Measurements from ENCODE around the gene PLCL2. TPM values are rescaled to one million over a fixed set of nuclear protein-coding genes. Genes with fewer than 3 reads are reported as not detected.
"Not testable (repeated sequence)": the region's sequence is repeated elsewhere in the genome, so short reads cannot be mapped to it uniquely, and the experiment has no call there.

The PLCL2 gene
- total RNA-seq, 2 donors from 2014 or later = 5.3 to 14.5 TPM

DNA sequence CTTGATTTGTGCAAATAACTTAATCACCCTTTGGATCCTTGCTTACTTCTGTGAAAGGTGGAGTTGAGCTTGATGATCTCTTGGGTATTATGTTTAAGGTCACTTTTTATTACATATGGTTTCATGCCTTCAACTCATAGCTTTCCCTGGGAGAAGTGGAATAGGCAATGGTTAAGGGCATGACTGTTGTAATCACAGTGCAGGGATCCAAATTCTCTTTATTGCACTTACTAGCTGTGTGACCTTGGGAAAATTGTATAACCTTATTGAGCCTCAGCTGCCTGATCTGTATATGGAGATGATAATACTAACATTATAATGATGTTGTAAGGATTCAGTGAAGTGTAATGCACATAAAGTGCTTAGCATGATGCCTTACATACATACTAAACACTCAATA, 59.1 kb downstream of the PLCL2 start:
- TF ChIP-seq POLR2AphosphoS5 (IDR thresholded peaks at IDR 0.05) (no peak), POLR2A (IDR thresholded peaks at IDR 0.05) (no peak)
- TF ChIP-seq, protein P1, sequence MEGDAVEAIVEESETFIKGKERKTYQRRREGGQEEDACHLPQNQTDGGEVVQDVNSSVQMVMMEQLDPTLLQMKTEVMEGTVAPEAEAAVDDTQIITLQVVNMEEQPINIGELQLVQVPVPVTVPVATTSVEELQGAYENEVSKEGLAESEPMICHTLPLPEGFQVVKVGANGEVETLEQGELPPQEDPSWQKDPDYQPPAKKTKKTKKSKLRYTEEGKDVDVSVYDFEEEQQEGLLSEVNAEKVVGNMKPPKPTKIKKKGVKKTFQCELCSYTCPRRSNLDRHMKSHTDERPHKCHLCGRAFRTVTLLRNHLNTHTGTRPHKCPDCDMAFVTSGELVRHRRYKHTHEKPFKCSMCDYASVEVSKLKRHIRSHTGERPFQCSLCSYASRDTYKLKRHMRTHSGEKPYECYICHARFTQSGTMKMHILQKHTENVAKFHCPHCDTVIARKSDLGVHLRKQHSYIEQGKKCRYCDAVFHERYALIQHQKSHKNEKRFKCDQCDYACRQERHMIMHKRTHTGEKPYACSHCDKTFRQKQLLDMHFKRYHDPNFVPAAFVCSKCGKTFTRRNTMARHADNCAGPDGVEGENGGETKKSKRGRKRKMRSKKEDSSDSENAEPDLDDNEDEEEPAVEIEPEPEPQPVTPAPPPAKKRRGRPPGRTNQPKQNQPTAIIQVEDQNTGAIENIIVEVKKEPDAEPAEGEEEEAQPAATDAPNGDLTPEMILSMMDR (IDR thresholded peaks at IDR 0.05) = no peak
- Histone ChIP-seq H3K27me3 (replicated peaks; ENCODE audit: insufficient read depth) (no peaks in the 10 kb centered on the region), H3K27ac (no peak overlapping the region), H3K4me1 (replicated peaks) (no peaks in the 10 kb centered on the region), H3K36me3 (no peaks in the 10 kb centered on the region), H3K4me3 (no peak overlapping the region), H3K9me3 (no peaks in the 10 kb centered on the region)
- DNase-seq (ENCODE audit: low spot score) = no peak
- intact Hi-C loops (cut with DNase I) = no loop called here

DNA sequence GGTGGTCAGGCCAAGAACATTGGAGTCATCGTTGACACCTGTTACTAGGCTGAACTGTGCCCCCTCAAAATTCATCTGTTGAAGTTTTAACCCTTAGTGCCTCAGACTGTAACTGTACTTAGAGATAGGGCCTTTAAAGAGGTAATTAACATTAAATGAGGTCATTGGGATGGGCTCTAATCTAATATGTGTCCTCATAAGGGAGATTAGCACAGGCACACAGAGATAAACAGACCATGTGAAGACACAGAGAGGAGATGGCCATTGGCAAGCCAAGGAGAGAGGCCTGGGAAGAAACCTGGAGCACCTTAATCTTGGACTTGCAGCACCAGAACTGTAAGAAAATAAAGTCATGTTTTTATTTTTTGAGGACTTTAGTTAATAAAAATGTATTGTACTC, 59.6 kb downstream of the PLCL2 start:
- no peak for TF ChIP-seq POLR2A (IDR thresholded peaks at IDR 0.05)
- TF ChIP-seq, protein P1 (IDR thresholded peaks at IDR 0.05) = no peak
- TF ChIP-seq POLR2AphosphoS5 (IDR thresholded peaks at IDR 0.05) = no peak
- Histone ChIP-seq H3K9me3 (no peaks in the 10 kb centered on the region), H3K27me3 (replicated peaks; ENCODE audit: insufficient read depth) (no peaks in the 10 kb centered on the region), H3K4me3 (no peak overlapping the region), H3K27ac (no peak overlapping the region), H3K36me3 (no peaks in the 10 kb centered on the region), H3K4me1 (replicated peaks) (no peaks in the 10 kb centered on the region)
- WGBS = 92% methylated on average over 1 of the region's 1 CpG
- no peak for DNase-seq (ENCODE audit: low spot score)
- intact Hi-C loops (cut with DNase I) = no loop called here

DNA sequence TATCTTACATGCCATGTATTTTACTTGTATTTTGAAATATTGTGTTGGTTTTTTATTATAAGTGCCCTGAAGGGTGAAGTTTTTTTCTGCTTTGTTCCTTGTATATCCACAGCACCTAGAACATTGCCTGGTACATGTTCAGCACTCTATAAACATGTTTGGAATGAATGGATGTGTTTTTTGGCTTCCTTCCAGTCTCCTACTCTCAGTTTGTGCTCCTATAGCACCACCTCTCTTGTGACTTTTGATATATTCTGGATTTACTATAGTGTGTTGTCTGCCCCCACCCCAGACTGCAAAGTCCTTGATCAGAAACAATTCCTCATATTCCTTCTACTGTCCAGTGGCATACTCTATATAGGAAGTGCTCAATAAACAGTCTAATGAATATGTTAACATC, 60.6 kb downstream of the PLCL2 start:
- DNase-seq (ENCODE audit: low spot score) = no peak
- intact Hi-C loops (cut with DNase I) = no loop called here
- no peaks in the 10 kb centered on the region for H3K27me3 ChIP-seq (replicated peaks; ENCODE audit: insufficient read depth)

DNA sequence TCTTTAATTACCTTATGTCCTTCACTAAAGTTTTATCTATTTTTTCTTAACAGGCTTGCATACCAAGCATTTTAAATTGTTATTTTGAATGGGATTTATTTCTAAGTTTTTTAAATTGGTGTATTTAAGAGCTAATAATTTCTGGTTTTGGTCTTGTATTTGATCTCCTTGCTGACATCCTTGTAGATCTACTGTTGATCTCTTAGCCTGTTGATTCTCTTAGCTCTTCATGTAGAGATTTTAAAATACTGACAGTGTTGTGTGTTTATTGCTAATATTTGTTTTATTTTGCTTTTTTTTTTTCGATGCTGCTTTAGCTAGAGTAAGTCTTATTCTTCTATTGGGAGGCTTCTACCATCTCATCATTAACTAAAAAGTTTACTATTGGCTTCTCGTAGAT, 65.5 kb downstream of the PLCL2 start:
- Histone ChIP-seq H3K4me3 (no peak overlapping the region), H3K36me3 (no peaks in the 10 kb centered on the region), H3K4me1 (replicated peaks) (no peaks in the 10 kb centered on the region), H3K9me3 (no peaks in the 10 kb centered on the region), H3K27ac (no peak overlapping the region), H3K27me3 (replicated peaks; ENCODE audit: insufficient read depth) (no peaks in the 10 kb centered on the region)
- WGBS = 99% methylated on average over 2 of the region's 2 CpGs
- no peak for DNase-seq (ENCODE audit: low spot score)
- intact Hi-C loops (cut with DNase I) = no loop called here
- TF ChIP-seq POLR2AphosphoS5 (IDR thresholded peaks at IDR 0.05) = no peak
- TF ChIP-seq, protein P1 (IDR thresholded peaks at IDR 0.05) = no peak
- TF ChIP-seq POLR2A (IDR thresholded peaks at IDR 0.05) = no peak

More for the DNA sequence above, 60.6 kb downstream of the PLCL2 start:
- no peak for TF ChIP-seq POLR2A (IDR thresholded peaks at IDR 0.05)
- TF ChIP-seq, protein P1 (IDR thresholded peaks at IDR 0.05) = no peak
- no peak for TF ChIP-seq POLR2AphosphoS5 (IDR thresholded peaks at IDR 0.05)
- H3K4me3 ChIP-seq = no peak overlapping the region
- H3K9me3 ChIP-seq = no peaks in the 10 kb centered on the region
- no peaks in the 10 kb centered on the region for H3K4me1 ChIP-seq (replicated peaks)
- H3K27ac ChIP-seq = no peak overlapping the region
- no peaks in the 10 kb centered on the region for H3K36me3 ChIP-seq

DNA sequence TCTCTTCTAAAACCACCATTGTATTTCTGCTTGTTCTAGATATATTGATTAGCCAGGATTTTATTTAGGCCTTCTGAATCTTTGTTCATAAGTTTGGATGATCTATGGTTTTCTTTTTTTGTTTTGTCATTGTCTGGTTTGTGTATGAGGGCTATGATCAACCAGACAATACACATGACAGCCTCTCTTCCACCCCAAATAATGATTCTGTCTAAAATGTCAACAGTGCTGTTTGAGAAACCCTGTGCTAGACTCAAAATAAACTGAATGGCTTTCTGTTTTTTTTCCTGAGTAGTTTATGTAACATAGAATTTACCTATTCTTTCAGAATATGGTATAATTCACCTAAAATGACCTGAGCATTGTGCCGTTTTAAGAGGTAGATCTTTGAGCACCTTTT, 66.1 kb downstream of the PLCL2 start:
- Histone ChIP-seq H3K4me1 (replicated peaks) (no peaks in the 10 kb centered on the region), H3K9me3 (no peaks in the 10 kb centered on the region), H3K36me3 (no peaks in the 10 kb centered on the region), H3K27me3 (replicated peaks; ENCODE audit: insufficient read depth) (no peaks in the 10 kb centered on the region), H3K27ac (no peak overlapping the region), H3K4me3 (no peak overlapping the region)
- intact Hi-C loops (cut with DNase I) = no loop called here
- no peak for DNase-seq (ENCODE audit: low spot score)
- 100% methylated on average over 1 of the region's 1 CpG for WGBS
- TF ChIP-seq, protein P1 (IDR thresholded peaks at IDR 0.05) = no peak
- TF ChIP-seq POLR2AphosphoS5 (IDR thresholded peaks at IDR 0.05) (no peak), POLR2A (IDR thresholded peaks at IDR 0.05) (no peak)

DNA sequence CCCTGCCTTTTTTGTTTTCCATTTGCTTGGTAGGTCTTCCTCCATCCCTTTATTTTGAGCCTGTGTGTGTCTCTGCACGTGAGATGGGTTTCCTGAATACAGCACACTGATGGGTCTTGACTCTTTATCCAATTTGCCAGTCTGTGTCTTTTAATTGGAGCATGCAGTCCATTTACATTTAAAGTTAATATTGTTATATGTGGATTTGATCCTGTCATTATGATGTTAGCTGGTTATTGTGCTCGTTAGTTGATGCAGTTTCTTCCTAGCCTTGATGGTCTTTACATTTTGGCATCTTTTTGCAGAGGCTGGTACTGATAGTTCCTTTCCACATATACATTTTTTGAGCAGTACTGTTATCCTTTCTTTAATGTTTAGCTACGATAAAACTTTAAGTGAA, 73.1 kb downstream of the PLCL2 start:
- WGBS = 87% methylated on average over 3 of the region's 3 CpGs
- H3K4me3 ChIP-seq; DNase-seq (ENCODE audit: low spot score); H3K4me1 ChIP-seq (replicated peaks); H3K27ac ChIP-seq; H3K27me3 ChIP-seq (replicated peaks; ENCODE audit: insufficient read depth); intact Hi-C loops (cut with DNase I); H3K9me3 ChIP-seq; H3K36me3 ChIP-seq: not testable (repeated sequence)

All from prostate gland (tissue), 2 donors.